Measurements from ENCODE around the gene ETV4. TPM values are rescaled to one million over a fixed set of nuclear protein-coding genes. Genes with fewer than 3 reads are reported as not detected.

Gene ETV4
- total RNA-seq, 1 donor from 2014 or later, result 63.9 TPM

- H3K4me3 ChIP-seq (ENCODE audit: low read depth, low read length), result no peak overlapping the region
- DNase-seq (ENCODE audit: low read depth), result no peak
- no peak for TF ChIP-seq CTCF (conservative IDR thresholded peaks at IDR 0.05; ENCODE audit: low read depth, low read length)
Measured at GRCh38 chr17:43547189-43547550, 1.0 kb upstream of the ETV4 start.

- DNase-seq (ENCODE audit: low read depth), result no peak
- no peak for TF ChIP-seq CTCF (conservative IDR thresholded peaks at IDR 0.05; ENCODE audit: low read depth, low read length)
- H3K4me3 ChIP-seq (ENCODE audit: low read depth, low read length), result peak overlapping the region; percentile 77
Measured at GRCh38 chr17:43545383-43545632, 832 bp downstream of the ETV4 start.

- DNase-seq (ENCODE audit: low read depth), result no peak
- H3K4me3 ChIP-seq (ENCODE audit: low read depth, low read length), result peak overlapping the region; percentile 77
Measured at GRCh38 chr17:43543771-43544575, 2.2 kb downstream of the ETV4 start.

GRCh38 chr17:43543300-43543699 is 2.8 kb downstream of the ETV4 start:
- H3K4me3 ChIP-seq (ENCODE audit: low read depth, low read length), result no peak overlapping the region
- TF ChIP-seq CTCF (conservative IDR thresholded peaks at IDR 0.05; ENCODE audit: low read depth, low read length), result no peak
- DNase-seq (ENCODE audit: low read depth), result no peak

More at GRCh38 chr17:43543771-43544575, 2.2 kb downstream of the ETV4 start:
- no peak for TF ChIP-seq CTCF (conservative IDR thresholded peaks at IDR 0.05; ENCODE audit: low read depth, low read length)

- H3K4me3 ChIP-seq (ENCODE audit: low read depth, low read length), result no peak overlapping the region
- TF ChIP-seq CTCF (conservative IDR thresholded peaks at IDR 0.05; ENCODE audit: low read depth, low read length), result no peak
- no peak for DNase-seq (ENCODE audit: low read depth)
Measured at GRCh38 chr17:43542859-43543258, 3.3 kb downstream of the ETV4 start.

- TF ChIP-seq CTCF (conservative IDR thresholded peaks at IDR 0.05; ENCODE audit: low read depth, low read length), result no peak
- no peak for DNase-seq (ENCODE audit: low read depth)
- no peak overlapping the region for H3K4me3 ChIP-seq (ENCODE audit: low read depth, low read length)
Measured at GRCh38 chr17:43540821-43541674, 5.1 kb downstream of the ETV4 start.
